Measurements from ENCODE around the gene FGF22. TPM values are rescaled to one million over a fixed set of nuclear protein-coding genes. Genes with fewer than 3 reads are reported as not detected.
A peak's percentile ranks its signal among the peaks of the same experiment; 100 is the strongest.

Gene FGF22
- polyA plus RNA-seq, 1 donor from 2014 or later: 0.48 TPM

DNA sequence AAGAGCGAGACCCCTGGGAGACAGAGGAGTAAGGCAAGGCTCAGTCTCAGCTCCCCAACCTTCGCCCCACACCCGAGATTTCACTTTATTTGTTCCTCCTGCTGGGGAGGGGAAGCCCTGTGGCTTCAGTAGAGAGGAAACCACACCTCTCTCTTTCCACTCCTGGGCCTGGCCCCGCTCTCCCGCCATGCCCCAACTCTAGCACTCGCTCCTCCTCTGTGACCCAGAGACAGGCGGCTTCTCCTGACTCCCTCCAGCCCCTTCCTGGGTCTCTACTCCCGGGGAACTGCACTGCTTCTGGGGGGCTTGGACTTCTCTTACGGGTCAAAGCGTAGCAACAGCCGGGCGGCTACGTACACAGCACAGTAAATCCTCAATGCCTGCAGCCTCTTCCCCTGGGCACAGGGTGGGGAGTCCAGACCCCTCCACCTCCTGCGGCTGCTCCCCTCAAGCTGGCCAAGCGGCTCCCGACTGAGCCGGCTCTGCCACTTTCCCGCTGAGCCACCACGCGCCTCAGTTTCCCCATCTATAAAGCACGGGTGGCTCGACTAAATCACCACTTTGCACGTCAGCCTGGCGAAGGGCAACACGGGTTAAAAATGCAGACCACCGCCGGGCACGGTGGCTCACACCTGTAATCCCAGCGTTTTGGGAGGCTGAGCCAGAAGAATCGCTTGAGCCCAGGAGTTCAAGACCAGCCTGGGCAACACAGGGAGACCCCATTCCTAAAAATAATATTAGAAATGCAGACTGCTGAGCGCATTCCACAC is 21.9 kb downstream of the FGF22 start:
- Histone ChIP-seq H3K4me2 (ENCODE audit: low read length) (peak overlapping the region; percentile 65), H3K4me3 (ENCODE audit: low read length) (peak overlapping the region; percentile 91), H3K9me3 (ENCODE audit: low read length) (no peaks in the 10 kb centered on the region), H3K27me3 (ENCODE audit: insufficient read depth, low read depth, low read length) (no peaks in the 10 kb centered on the region), H3K79me2 (replicated peaks; ENCODE audit: insufficient read depth, low read length) (peaks cover 46% of the 10 kb centered on the region), H3K27ac (ENCODE audit: low read length) (no peak overlapping the region), H3K36me3 (ENCODE audit: insufficient read depth, low read length) (no peaks in the 10 kb centered on the region), H2AFZ (ENCODE audit: low read depth, low read length) (no peak overlapping the region), H4K20me1 (ENCODE audit: insufficient read depth) (peaks cover 11% of the 10 kb centered on the region), H3K9ac (ENCODE audit: low read length) (peak overlapping the region; percentile 82), H3F3A (ENCODE audit: insufficient read depth, low read length, poor library complexity, severe bottlenecking) (no peaks in the 10 kb centered on the region), H3K9me2 (ENCODE audit: insufficient read depth, low read length) (no peaks in the 10 kb centered on the region)
- TF ChIP-seq MXI1 (conservative IDR thresholded peaks at IDR 0.05; ENCODE audit: poor library complexity, severe bottlenecking): no peak
- no peak for TF ChIP-seq RAD21 (conservative IDR thresholded peaks at IDR 0.05)
- no peak for TF ChIP-seq EZH2 (IDR thresholded peaks at IDR 0.05; ENCODE audit: borderline replicate concordance, insufficient read depth, low read length, poor library complexity, severe bottlenecking)
- no peak for TF ChIP-seq TAF1 (IDR thresholded peaks at IDR 0.05; ENCODE audit: low read depth)
- no peak for TF ChIP-seq POLR2AphosphoS5 (IDR thresholded peaks at IDR 0.05)
- TF ChIP-seq, protein P1, sequence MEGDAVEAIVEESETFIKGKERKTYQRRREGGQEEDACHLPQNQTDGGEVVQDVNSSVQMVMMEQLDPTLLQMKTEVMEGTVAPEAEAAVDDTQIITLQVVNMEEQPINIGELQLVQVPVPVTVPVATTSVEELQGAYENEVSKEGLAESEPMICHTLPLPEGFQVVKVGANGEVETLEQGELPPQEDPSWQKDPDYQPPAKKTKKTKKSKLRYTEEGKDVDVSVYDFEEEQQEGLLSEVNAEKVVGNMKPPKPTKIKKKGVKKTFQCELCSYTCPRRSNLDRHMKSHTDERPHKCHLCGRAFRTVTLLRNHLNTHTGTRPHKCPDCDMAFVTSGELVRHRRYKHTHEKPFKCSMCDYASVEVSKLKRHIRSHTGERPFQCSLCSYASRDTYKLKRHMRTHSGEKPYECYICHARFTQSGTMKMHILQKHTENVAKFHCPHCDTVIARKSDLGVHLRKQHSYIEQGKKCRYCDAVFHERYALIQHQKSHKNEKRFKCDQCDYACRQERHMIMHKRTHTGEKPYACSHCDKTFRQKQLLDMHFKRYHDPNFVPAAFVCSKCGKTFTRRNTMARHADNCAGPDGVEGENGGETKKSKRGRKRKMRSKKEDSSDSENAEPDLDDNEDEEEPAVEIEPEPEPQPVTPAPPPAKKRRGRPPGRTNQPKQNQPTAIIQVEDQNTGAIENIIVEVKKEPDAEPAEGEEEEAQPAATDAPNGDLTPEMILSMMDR (IDR thresholded peaks at IDR 0.05; ENCODE audit: poor library complexity, severe bottlenecking): no peak
- no peak for TF ChIP-seq SMC3 (conservative IDR thresholded peaks at IDR 0.05; ENCODE audit: poor library complexity)
- no peak for TF ChIP-seq EP300 (conservative IDR thresholded peaks at IDR 0.05; ENCODE audit: poor library complexity, severe bottlenecking)

- Histone ChIP-seq H3K9me2 (ENCODE audit: insufficient read depth, low read length) (no peaks in the 10 kb centered on the region), H3K27me3 (ENCODE audit: insufficient read depth, low read depth, low read length) (no peaks in the 10 kb centered on the region), H3K4me3 (ENCODE audit: low read length) (peak overlapping the region; percentile 91), H3K4me2 (ENCODE audit: low read length) (peak overlapping the region; percentile 65), H3F3A (ENCODE audit: insufficient read depth, low read length, poor library complexity, severe bottlenecking) (no peaks in the 10 kb centered on the region), H3K9me3 (ENCODE audit: low read length) (no peaks in the 10 kb centered on the region), H3K9ac (ENCODE audit: low read length) (peak overlapping the region; percentile 82), H3K79me2 (replicated peaks; ENCODE audit: insufficient read depth, low read length) (peaks cover 45% of the 10 kb centered on the region), H2AFZ (ENCODE audit: low read depth, low read length) (no peak overlapping the region), H3K36me3 (ENCODE audit: insufficient read depth, low read length) (no peaks in the 10 kb centered on the region), H3K27ac (ENCODE audit: low read length) (peak overlapping the region; percentile 28), H4K20me1 (ENCODE audit: insufficient read depth) (peaks cover 11% of the 10 kb centered on the region)
- TF ChIP-seq, protein P1 (IDR thresholded peaks at IDR 0.05; ENCODE audit: poor library complexity, severe bottlenecking): no peak
- TF ChIP-seq RAD21 (conservative IDR thresholded peaks at IDR 0.05): no peak
These were observed 22.7 kb downstream of the FGF22 start for GRCh38 chr19:662207-662961.
